Daoy (cell line): ENCODE data around the gene DTNBP1. TPM values are rescaled to one million over a fixed set of nuclear protein-coding genes. Genes with fewer than 3 reads are reported as not detected.
A peak's percentile ranks its signal among the peaks of the same experiment; 100 is the strongest.
"Not testable (repeated sequence)": the region's sequence is repeated elsewhere in the genome, so short reads cannot be mapped to it uniquely, and the experiment has no call there.

Experiments used
- DNase-seq: peaks from one replicate; pipeline ENCODE4 v3.0.0-alpha.2; 2015; ENCODE audit warnings: low read depth
- total RNA-seq: library from RNA; depleted of rRNA; stranded (reverse); fragments of >200 nt; shearing (Covaris generic); gene quantifications from 2 replicates; pipeline ENCODE4 v1.2.3, GENCODE V29; 2014

The DTNBP1 gene
- total RNA-seq, 1 experiment from 2014 or later: 18.9 TPM

DNA sequence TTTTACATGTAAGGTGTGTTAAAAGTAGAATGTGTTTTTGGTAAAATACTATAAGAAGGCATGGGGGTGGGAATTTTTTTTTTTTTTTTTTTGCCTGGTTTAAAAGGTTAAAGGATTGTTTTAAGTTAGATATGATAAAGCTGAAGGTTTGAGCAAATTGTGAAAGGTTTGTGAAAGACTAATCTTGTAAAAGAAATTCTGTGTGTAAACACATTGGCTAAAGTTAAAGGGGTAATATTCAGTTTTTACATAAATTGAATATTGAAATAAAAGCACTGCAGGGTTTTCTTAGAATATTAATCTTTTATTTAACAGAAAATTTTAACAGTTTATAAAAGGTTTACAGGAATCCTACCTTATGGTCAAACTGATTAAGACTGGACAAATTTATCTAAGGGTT lies 105.7 kb downstream of the DTNBP1 start:
- DNase-seq: no peak

DNA sequence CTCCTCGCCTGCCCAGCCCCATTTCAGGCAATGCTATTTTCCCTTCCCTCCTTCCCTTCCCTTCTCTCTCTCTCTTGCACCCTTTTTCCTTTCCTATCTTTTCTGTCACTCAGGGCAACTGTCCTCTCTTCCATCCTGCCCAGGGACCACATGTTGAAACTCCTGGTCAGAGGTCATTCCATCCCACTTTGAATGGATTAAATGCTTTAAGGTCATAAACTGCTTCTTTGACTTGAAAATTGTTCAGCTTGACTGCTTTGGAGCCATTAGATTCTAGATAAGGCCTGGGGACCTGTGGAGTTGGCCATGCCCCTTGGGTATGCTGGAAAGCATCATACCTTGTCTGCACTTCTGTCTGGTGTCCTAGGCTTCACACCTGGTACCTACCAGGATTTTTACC lies 106.1 kb downstream of the DTNBP1 start:
- no peak for DNase-seq

DNA sequence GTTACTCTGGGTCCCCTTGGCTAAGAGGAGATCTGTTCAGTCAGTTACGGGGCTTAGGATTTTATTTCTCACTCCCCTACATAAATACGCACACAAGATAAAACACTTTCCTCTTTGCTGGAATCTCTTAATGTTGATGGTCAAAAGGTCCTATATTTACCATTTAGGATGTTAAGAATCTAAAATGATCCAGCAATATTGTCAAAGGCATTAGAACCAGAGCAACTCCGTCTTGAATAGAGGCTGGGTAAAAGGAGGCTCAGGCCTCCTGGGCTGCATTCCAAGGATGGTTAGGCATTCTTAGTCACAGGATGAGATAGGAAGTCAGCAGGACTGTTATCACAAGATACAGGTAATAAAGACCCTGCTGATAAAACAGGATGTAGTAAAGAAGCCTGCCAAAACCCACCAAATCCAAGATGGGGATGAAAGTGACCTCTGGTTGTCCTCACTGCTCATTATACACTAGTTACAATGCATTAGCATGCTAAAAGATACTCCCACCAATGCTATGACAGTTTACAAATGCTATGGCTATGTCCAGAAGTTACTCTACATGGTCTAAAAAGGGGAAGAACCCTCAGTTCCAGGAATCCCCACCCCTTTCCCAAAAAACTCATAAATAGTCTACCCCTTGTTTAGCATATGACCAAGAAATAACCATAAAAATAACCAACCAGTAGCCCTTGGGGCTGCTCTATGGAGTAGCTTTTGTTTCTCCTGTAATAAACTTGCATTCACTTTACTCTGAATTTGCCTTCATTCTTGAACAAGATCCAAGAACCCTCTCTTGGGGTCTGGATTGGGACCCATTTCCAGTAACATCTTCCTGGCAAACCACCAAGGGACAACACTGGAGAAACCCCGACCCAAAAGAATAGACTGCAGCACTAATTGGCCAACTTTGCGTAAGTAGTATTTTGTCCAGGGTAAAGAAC lies 107.5 kb downstream of the DTNBP1 start:
- peak; percentile 33 for DNase-seq

DNA sequence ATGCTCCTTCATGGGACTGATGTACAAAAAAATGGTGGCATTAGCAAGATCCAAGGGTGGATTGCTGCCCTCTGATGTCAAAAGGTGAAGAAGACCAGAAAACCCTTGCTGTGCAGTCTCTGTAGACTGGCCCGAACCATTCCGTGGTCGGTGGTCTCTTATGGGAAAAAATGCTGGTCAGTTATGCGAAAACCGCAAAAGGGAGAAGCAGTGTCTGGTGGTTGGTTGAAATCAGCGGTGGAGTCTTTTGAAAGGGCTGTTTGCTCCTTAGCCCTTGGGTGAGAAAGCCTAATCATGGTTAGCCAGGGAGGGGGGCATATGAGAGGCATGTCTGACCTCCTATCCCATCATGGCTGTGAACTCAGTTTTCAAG lies 108.1 kb downstream of the DTNBP1 start:
- no peak for DNase-seq

DNA sequence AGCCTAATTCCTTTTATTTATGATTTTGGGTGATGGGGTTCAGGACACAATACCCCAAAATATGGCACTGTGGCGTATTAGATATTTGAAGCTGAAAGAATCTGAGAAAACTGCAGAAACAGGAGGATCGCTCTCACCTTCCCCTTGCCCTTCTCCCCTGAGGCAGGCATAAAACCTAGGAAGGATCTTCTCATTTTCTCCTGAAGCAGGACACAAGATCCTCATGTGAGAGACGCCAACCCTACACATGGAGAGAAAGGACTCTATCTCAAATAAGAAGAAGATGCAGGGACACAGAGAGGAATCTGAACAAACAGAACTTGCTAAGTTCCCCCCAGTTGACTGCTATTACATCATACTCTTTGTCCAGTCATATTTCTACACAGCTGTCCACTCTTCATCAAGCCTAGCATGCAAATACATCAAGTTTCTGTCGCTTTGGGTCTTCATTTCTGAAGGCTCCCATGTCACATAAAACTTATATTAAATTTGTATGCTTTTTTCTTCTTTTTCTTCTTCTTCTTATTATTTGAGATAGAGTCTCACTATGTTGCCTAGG lies 109.0 kb downstream of the DTNBP1 start:
- no peak for DNase-seq

DNA sequence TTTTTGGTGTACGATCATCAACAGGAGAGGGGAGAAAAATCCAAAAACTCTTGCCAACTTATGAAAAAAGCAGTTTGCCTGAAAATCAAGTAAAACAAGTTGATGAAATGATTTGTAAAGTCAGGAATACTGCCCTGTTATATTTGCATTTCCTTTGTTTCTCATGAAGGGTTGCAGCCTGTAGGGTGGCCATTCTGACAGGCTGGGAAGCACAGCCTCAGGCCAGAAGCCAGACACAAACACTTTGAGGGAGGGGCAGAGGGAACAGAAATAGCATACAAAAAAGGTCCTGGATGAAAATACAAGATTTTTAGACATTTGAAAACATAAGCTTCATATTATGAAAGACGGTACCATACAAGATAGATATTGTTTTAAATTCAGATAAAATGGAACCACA lies 109.8 kb downstream of the DTNBP1 start:
- DNase-seq: no peak

DNA sequence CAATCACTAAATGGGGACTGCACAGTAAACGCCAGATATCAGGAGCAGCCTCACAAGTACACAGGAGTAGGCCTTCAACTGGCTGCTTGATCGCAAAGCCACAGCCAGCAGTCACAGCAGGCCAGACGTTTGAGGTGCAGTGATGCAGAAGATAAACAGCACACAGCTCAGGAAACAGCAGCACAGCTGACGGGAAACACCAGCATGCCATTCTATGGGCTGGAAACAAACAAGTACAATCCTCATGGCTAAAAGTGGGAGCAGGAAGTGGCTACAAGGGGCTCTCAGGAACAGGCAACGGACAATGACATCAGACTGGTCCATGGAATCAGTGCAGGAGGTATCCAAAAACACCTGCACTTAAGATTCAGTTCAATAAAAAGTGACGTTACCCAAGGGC lies 111.0 kb downstream of the DTNBP1 start:
- DNase-seq: peak; percentile 46

DNA sequence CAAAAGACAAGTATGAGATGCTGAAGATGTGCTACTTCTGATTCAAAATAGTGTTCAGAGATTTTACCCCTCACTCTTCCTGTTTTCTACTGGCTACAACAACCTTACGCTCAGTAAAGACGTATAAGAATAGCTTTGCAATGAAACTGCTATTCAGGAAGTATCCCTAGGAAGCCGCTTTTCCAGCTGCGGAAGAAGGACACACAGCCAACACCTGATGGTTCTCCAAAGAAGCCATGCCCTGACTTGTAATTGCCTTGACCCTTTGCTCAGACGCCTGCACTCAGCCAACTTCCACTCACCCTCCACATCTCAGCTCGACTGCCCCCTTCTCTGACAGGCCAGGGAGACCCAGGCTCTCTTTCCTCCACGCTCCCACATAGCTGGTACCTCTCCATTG lies 111.6 kb downstream of the DTNBP1 start:
- no peak for DNase-seq

DNA sequence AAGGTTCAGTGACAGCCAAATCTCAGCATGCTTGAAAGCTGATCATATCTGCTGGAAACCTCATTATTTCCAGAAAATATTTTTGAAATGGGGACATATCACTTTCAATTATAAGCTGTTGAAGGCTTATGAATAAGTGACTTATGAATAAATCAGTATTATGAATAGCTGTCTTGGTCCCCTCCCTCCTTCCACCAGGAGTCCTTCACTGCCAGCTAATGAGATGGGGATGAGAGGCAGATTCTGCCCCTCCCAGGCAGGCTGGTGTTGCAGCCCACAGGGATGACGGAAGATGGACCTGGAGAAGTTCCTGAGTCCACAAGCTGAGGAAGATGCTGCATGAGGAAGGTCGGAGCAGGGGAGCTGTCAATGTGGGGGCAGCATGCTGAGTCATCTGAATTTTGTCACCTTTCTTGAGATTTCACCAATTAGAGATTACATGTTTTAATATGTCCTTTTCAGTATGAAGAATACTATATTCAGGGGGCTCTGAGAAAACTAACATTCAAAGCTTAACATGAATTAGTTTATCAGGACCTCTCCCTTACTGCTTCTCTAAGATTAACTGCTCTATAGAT lies 112.2 kb downstream of the DTNBP1 start:
- no peak for DNase-seq

DNA sequence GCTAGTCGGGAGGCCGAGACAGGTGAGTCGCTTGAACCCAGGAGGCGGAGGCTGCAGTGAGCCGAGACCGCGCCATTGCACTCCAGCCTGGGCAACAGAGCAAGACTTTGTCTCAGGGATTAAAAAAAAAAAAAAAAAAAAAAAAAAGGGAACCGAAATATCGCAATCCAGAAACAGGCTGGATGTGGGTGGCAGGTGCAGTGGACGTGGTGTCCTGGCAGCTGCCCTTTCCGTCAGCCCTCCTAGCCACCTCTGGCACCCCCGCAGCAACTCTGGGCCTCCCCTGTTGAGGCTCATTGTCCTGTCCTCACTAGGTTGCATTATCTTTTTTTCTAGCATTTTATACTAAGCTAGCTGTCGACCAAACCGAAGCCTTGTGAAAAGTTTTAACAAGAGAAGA lies 113.5 kb downstream of the DTNBP1 start:
- no peak for DNase-seq

DNA sequence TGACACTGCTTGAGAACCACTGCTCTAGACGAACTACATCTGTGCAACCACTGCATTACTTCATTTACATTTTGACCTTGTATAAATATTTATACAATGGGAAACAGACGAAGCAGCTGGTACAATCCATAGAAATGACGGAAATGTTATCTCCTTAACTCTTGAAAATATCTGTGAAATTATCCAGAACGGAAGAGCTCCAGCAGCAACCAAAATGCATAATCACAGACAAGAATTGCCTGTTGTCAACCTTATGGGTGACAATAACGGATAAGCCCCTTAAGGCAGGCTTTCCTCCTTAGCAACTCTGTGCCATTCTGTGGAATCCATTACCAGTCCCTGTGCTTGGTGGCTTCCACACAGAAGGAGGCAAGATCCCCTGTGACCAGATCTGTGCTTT lies 115.4 kb downstream of the DTNBP1 start:
- DNase-seq: no peak

DNA sequence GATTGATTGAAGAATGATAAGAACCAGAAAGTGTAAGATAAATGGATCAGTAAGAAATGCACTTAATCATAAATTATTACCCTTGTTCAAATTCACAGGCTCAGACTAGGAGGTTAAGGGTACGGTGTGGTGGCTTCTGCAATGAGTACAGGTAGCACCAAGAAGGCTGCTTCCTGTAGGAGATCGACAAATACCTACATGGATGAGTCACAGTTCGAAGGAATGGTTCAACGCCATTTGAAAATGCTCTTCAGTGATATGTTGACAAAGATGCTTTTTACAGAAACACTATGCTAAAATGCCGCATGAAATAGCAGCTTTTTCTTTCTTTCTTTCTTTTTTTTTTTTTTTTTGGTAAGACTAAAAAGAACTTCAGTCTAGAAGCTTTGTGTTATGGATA lies 116.2 kb downstream of the DTNBP1 start:
- DNase-seq: no peak

DNA sequence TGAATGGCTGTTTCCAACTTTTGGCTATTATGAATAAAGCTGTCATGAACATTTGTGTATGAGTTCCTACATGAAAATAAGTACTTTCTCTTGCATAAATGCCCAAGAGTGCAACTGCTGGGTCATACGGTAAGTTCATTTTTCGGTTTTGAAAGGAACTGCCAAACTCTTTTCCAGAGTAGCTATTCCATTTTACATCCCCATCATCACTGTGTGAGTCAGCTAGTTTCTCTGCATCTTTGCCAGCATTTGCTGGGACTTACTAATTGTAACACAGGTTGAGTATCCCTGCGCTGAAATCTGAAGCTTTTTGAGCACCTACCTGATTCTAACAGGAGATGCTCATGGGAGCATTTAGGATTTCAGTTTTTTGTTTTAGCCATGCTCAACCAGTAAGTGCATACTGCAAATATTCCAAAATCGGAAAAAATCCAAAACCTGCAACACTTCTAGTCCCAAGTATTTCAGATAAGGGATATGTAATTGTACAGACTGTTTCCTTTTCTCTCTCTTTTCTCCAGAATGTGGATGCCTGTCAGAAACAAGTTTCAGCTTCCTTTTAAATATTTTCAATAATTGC lies 118.4 kb downstream of the DTNBP1 start:
- no peak for DNase-seq

DNA sequence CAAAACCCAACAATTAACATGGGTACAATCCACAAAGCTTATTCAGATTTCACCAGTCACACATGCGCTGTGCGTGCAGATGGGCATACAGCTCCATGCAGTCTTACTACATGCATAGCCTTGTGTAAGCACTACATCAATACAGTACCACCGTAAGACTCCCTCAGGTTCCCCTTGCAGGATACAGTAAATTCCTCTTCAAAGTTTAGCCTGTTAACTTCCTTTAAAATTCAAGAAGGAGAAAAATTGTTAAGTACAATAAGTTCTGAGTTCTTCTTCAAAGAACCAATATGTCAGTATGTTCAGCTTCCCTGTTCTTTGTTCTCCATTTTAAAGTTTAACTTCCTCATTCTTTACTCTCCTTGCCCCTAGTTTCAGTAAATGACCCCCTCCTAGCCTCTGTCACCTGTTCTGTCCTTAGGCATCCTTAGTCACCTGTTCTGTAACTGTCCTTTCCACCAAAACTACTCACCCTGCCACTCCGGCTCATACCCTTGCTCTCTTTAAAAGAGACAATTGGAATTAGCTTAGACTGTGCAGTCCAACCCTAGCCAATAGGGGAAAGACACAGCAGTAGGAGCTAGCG lies 119.4 kb downstream of the DTNBP1 start:
- not testable (repeated sequence) for DNase-seq

DNA sequence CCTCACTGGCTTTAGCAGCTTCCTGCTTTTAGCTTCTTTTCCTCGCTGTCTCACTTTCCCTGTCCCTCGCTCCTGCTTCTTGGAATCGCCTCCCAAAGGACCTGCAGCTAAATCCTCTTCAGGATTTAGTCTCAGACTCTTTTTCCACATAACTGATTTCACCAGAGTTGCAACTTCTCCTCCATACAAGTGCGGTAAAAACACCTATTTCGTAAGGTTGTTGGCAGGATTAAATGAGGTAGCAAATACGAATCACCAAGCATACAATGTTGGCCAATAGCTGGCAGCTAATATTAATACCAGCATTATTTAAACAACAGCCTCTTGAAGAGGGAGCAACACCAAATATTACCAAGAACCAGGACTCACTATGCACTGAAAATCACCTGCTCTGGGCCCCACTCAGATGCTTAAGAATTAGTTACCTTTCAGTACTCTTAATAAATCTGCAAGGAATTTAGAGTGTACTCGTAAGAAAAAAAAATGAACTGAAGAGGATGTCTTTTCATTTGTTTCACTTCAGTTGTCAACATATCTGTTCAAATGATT lies 123.0 kb downstream of the DTNBP1 start:
- no peak for DNase-seq

DNA sequence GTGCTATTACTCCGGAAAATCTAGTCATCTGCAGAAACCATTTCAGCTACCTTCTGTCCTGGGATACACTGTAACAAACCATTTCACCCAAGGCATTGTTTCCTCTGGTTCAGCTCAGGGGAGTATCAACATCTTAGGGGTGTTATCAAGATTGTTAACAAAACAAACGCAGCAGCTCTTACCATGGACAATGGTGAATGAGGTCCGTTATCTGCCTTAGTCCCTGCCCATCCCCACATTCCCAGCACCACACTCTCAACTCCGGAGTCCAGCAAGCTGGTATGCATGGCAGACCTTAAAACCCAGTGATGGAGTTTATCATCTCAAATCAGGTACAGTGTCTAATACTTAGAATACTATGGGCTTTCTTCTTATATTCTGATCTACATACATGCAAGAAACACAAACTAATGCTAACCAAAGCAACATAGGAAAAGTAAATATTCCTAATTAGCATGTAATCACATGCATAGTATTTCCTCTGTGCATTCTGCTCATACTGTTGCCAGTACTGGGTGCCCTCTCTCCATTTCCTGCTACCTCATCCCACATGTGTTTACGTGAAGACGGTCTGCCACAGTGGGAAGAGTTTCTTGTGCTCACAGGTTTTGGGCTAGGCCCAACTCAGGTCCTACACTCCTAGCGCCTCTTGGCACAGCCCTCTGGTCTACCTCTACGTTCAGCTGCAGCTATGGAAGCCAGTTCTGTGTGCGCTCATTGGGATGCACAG lies 123.9 kb downstream of the DTNBP1 start:
- DNase-seq: no peak

DNA sequence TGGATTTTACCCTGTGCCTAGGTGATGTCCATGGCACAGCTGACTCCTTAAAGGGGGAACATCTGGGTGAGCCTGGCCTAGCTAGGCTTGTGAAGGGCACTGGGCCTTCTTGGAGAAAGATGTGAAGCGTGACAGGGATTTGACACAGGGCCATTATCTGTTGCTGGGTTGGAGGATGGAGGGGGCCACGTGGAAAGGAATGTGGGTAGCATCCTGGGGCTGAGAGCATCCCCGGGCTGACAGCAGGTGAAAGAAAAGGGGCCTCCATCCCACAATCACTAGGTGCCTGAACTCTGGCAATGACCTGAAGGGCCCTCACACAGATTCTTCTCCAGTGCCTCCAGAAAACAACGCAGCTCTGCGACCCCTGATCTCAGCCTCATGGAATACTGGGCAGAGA lies 124.7 kb downstream of the DTNBP1 start:
- no peak for DNase-seq

DNA sequence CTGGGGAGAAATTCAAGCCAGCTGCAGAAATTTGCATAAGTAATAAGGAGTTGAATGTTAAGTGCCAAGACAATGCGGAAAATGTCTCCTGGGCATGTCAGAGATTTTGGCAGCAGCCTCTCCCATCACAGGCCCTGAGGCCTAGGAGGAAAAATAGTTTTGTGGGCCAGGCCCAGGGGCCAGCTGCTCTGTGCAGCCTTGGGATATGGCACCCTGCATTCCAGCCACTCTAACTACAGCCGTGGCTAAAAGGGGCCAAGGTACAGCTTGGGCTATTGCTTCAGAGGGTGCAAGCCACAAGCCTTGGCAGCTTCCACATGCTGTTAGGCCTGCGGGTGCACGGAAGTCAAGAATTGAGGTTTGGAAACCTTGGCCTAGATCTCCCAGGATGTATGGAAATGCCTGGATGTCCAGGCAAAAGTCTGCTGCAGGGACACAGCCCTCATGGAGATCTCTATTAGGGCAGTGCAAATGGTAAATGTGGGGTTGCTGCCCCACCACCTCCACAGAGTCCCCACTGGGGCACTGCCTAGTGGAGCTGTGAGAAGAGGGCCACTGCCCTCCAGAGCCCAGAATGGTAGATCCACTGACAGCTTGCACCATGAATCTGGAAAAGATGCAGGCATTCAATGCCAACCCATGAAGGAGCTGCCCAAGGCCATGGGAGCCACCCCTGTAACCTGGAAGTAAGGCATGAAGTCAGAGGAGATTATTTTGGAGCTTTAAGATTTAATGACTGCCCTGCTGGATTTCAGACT lies 126.5 kb downstream of the DTNBP1 start:
- no peak for DNase-seq

DNA sequence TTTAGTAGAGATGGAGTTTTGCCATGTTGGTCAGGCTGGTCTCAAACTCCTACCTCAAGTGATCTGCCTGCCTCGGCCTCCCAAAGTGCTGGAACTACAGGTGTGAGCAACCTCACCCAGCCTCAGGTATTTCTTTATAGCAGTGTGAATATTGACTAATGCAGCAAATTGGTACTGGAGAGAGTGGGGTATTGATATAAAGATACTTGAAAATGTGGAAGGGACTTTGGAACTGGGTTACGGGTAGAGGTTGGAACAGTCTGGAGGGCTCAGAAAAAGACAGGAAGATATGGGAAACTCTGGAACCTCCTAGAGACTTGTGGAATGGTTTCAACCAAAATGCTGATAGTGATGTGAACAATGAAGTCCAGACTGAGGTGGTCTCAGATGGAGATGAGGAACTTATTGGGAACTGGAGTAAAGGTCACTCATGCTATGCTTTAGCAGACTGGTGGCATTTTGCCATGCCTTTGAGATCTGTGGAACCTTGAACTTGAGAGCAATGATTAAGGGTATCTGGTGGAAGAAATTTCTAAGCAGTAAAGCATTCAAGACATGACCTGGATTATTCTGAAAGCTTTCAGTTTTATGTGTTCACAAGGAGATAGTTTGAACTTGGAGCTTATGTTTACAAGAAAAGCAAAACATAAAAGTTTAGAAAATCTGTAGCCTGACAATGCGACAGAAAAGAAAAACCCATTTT lies 127.2 kb downstream of the DTNBP1 start:
- no peak for DNase-seq

DNA sequence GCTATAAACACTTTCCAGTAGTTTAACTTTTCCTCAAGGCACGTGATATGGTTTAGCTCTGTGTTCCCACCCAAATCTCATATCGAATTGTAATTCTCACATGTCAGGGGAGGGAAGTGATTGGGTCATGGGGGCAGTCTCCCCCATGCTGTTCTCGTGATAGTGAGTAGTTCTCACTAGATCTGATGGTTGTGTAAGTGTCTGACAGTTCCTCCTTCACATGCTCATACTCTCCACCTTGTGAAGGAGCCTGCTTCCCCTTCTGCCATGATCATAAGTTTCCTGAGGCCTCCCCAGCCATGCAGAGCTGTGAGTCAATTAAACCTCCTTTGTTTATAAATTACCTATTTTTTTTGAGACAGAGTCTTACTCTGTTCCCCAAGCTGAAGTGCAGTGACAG lies 127.9 kb downstream of the DTNBP1 start:
- no peak for DNase-seq
